MCF 10A (cell line): ENCODE data around the gene FAN1. TPM values are rescaled to one million over a fixed set of nuclear protein-coding genes. Genes with fewer than 3 reads are reported as not detected.

Experiments used
- BruUV-seq: library from RNA; stranded (reverse); fragments of 400-500 nt; replicated peaks from 2 replicates; lab custom pipeline; 2021; lab: Mats Ljungman, UMichigan
- CTCF ChIA-PET: fragments of 300-600 bp; sonication (Branson Sonifier 250); formaldehyde crosslinking; extraction: SDS; loops from one replicate; lab custom pipeline; 2021; ENCODE audit warnings: antibody characterized with exemption, inconsistent platforms; lab: Yijun Ruan, JAX
- POLR2A ChIA-PET: fragments of 300-600, 350-650 bp; sonication (Branson Sonifier 250); formaldehyde crosslinking; extraction: SDS; loops from one replicate; lab custom pipeline; 2020; ENCODE audit warnings: antibody characterized with exemption, inconsistent platforms; lab: Yijun Ruan, JAX
- DNase-seq: peaks from one replicate; pipeline ENCODE4 v3.0.0-alpha.2; 2018; ENCODE audit not compliant: unreplicated experiment
- H3K27ac Mint-ChIP-seq: one replicate; pipeline ENCODE4 v1.8.0; 2022; ENCODE audit warnings: mild to moderate bottlenecking, low read depth, mixed read lengths; ENCODE audit not compliant: unreplicated experiment
- H3K27me3 Mint-ChIP-seq: one replicate; pipeline ENCODE4 v1.8.0; 2022; ENCODE audit warnings: mixed read lengths; ENCODE audit not compliant: insufficient read depth, unreplicated experiment
- H3K36me3 Mint-ChIP-seq: one replicate; pipeline ENCODE4 v1.8.0; 2022; ENCODE audit warnings: mild to moderate bottlenecking, moderate library complexity, mixed read lengths; ENCODE audit not compliant: insufficient read depth, unreplicated experiment
- H3K4me1 Mint-ChIP-seq: one replicate; pipeline ENCODE4 v1.8.0; 2022; ENCODE audit warnings: mixed read lengths; ENCODE audit not compliant: insufficient read depth, unreplicated experiment
- H3K4me3 Mint-ChIP-seq: one replicate; pipeline ENCODE4 v1.8.0; 2022; ENCODE audit warnings: mild to moderate bottlenecking, moderate library complexity, mixed read lengths; ENCODE audit not compliant: unreplicated experiment
- H3K9me3 Mint-ChIP-seq: one replicate; pipeline ENCODE4 v1.8.0; 2022; ENCODE audit warnings: mixed read lengths; ENCODE audit not compliant: unreplicated experiment
- intact Hi-C: fragments of 100-400 bp; cut with micrococcal nuclease; formaldehyde crosslinking; loops from 2 replicates; pipeline ENCODE4 v1.14.1; 2022
- total RNA-seq: library from RNA; stranded (reverse); gene quantifications from 2 replicates; pipeline ENCODE4 v1.2.3, GENCODE V29; 2022
- TF ChIP-seq, protein P1 (sequence below): fragments of 200-600 bp; IDR thresholded peaks from one replicate; pipeline ENCODE4 v1.8.0; 2022; ENCODE audit warnings: antibody characterized with exemption, mild to moderate bottlenecking; ENCODE audit not compliant: unreplicated experiment

FAN1 gene
- total RNA-seq, 1 experiment from 2014 or later = 22.4 TPM

GRCh38 chr15:30924353-30924752 lies 20.6 kb downstream of the FAN1 start:
- no TSS peak for BruUV-seq
- Mint-ChIP-seq H3K27ac (peak overlapping the region; percentile 19), H3K27me3 (no peaks in the 10 kb centered on the region), H3K9me3 (no peaks in the 10 kb centered on the region), H3K4me3 (no peak overlapping the region), H3K36me3 (peaks cover 80% of the 10 kb centered on the region), H3K4me1 (no peaks in the 10 kb centered on the region)
- TF ChIP-seq, protein P1, sequence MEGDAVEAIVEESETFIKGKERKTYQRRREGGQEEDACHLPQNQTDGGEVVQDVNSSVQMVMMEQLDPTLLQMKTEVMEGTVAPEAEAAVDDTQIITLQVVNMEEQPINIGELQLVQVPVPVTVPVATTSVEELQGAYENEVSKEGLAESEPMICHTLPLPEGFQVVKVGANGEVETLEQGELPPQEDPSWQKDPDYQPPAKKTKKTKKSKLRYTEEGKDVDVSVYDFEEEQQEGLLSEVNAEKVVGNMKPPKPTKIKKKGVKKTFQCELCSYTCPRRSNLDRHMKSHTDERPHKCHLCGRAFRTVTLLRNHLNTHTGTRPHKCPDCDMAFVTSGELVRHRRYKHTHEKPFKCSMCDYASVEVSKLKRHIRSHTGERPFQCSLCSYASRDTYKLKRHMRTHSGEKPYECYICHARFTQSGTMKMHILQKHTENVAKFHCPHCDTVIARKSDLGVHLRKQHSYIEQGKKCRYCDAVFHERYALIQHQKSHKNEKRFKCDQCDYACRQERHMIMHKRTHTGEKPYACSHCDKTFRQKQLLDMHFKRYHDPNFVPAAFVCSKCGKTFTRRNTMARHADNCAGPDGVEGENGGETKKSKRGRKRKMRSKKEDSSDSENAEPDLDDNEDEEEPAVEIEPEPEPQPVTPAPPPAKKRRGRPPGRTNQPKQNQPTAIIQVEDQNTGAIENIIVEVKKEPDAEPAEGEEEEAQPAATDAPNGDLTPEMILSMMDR = no peak
- ChIA-PET POLR2A (interaction anchor here (0.5 to 0.6 kb wide), 2 partner anchors 47 to 205 kb away, joined by 3 read pairs; no protein-coding TSS in a partner anchor), CTCF (interaction anchor here (1.0 kb wide), 1 partner anchor 205 kb away, joined by 3 read pairs; no protein-coding TSS in a partner anchor)
- DNase-seq = no peak
- intact Hi-C loops = no loop called here

GRCh38 chr15:30925686-30926085 lies 22.0 kb downstream of the FAN1 start:
- CTCF ChIA-PET = no interaction called here
- Mint-ChIP-seq H3K4me3 (no peak overlapping the region), H3K9me3 (no peaks in the 10 kb centered on the region), H3K27me3 (no peaks in the 10 kb centered on the region), H3K4me1 (no peaks in the 10 kb centered on the region), H3K27ac (no peak overlapping the region), H3K36me3 (peaks cover 79% of the 10 kb centered on the region)
- TF ChIP-seq, protein P1 = no peak
- DNase-seq = no peak
- no TSS peak for BruUV-seq
- intact Hi-C loops = no loop called here
- POLR2A ChIA-PET = no interaction called here

DNA sequence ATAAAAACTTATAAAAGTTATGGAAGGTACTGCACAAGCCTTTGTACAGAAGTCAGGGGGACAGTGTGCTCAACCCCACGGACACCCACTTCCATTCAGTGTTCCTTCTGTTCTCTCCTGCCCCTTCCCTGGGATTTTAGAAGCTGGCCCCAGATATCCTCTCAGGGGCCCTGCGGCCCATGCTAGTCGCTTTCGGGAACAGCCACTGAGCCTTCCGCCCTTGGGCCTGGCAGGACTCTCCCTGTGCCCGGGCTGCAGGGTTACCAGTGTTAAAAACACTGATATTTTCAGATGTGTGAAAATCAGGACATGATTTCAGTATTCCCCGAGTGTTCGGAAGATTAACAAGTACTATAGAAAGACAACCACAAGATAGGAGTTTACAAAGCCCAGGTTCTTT lies 22.4 kb downstream of the FAN1 start:
- CTCF ChIA-PET = interaction anchor here (0.5 kb wide), 1 partner anchor 377 kb away, joined by 5 read pairs; no protein-coding TSS in a partner anchor
- no peak for DNase-seq
- Mint-ChIP-seq H3K27ac (no peak overlapping the region), H3K9me3 (no peaks in the 10 kb centered on the region), H3K4me3 (no peak overlapping the region), H3K27me3 (no peaks in the 10 kb centered on the region), H3K4me1 (no peaks in the 10 kb centered on the region), H3K36me3 (peaks cover 79% of the 10 kb centered on the region)
- TF ChIP-seq, protein P1 = no peak
- POLR2A ChIA-PET = no interaction called here
- BruUV-seq = no TSS peak
- intact Hi-C loops = no loop called here

GRCh38 chr15:30927148-30927761 lies 23.5 kb downstream of the FAN1 start:
- no peak for DNase-seq
- intact Hi-C loops = no loop called here
- TF ChIP-seq, protein P1 = no peak
- no TSS peak for BruUV-seq
- POLR2A ChIA-PET = interaction anchor here (0.8 kb wide), 1 partner anchor 10 kb away, joined by 3 read pairs; no protein-coding TSS in a partner anchor
- Mint-ChIP-seq H3K27me3 (no peaks in the 10 kb centered on the region), H3K9me3 (no peaks in the 10 kb centered on the region), H3K4me3 (no peak overlapping the region), H3K27ac (no peak overlapping the region), H3K4me1 (no peaks in the 10 kb centered on the region), H3K36me3 (peaks cover 72% of the 10 kb centered on the region)
- CTCF ChIA-PET = interaction anchor here (0.6 to 1.0 kb wide), 2 partner anchors 9 to 11 kb away, joined by 3 read pairs; no protein-coding TSS in a partner anchor
